Gastroesophageal sphincter (tissue), 3 donors: ENCODE results near the gene ABCC6.
"Not testable (repeated sequence)": the region's sequence is repeated elsewhere in the genome, so short reads cannot be mapped to it uniquely, and the experiment has no call there.

Experiments used
- CTCF ChIP-seq, 4 experiments: fragments of 200-600 bp in 2 of 4; fragments of 450-650 bp in 2 of 4; sonication (generic) in 1 of 4; IDR thresholded peaks; one replicate each; pipeline ENCODE4 v1.5.1; 2017 to 2019; ENCODE audit warnings: antibody characterized with exemption in 4 of 4, mild to moderate bottlenecking in 2 of 4, moderate library complexity in 2 of 4
- EP300 ChIP-seq: sonication (generic); formaldehyde crosslinking; IDR thresholded peaks from one replicate; pipeline ENCODE4 v1.6.1; 2017; ENCODE audit warnings: antibody characterized with exemption, mild to moderate bottlenecking

- TF ChIP-seq CTCF (IDR thresholded peaks at IDR 0.05); EP300: not testable (repeated sequence)
These were observed 61.5 kb downstream of the ABCC6 start for GRCh38 chr16:16161840-16162239.
